Measurements from ENCODE around the gene IKBKE.
"Not testable (repeated sequence)": the region's sequence is repeated elsewhere in the genome, so short reads cannot be mapped to it uniquely, and the experiment has no call there.

IKBKE gene

GRCh38 chr1:206476058-206476457 is 5.8 kb downstream of the IKBKE start:
- no peak for DNase-seq

DNA sequence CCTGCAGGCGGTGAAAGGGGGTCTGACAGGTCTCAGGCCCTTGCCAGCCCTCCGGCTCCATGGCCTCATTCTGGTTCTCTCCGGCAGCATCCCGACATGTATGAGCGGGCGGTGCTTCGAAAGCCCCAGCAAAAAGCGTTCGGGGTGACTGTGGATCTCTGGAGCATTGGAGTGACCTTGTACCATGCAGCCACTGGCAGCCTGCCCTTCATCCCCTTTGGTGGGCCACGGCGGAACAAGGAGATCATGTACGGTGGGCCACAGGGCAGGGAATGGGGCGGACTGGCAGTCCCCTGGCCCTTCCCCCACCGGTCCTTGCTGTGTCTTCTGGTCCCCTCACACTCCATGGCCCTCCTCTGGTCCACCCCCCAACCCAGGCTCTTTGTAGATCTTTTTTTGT is 6.3 kb downstream of the IKBKE start:
- DNase-seq: no peak

DNA sequence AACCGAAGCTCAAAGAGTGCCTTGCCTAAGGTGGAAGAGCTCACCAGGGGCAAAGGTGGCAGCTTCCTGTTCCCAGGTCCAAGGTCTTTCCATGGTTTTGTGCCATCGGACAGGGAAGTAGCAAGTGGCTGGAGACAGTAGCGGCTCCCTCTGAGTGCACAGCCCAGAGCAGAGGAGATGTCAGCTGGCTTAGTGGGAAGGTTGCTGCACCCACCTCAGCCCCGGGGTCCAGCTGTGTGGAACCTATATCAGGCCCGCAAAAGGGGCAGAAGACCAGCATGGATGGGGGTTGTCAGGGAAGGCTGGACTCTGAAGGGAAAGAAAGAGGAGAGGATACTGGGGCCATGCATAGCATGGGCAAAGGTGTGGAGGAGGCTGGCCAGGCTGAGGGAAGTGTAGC is 6.8 kb downstream of the IKBKE start:
- no peak for DNase-seq

DNA sequence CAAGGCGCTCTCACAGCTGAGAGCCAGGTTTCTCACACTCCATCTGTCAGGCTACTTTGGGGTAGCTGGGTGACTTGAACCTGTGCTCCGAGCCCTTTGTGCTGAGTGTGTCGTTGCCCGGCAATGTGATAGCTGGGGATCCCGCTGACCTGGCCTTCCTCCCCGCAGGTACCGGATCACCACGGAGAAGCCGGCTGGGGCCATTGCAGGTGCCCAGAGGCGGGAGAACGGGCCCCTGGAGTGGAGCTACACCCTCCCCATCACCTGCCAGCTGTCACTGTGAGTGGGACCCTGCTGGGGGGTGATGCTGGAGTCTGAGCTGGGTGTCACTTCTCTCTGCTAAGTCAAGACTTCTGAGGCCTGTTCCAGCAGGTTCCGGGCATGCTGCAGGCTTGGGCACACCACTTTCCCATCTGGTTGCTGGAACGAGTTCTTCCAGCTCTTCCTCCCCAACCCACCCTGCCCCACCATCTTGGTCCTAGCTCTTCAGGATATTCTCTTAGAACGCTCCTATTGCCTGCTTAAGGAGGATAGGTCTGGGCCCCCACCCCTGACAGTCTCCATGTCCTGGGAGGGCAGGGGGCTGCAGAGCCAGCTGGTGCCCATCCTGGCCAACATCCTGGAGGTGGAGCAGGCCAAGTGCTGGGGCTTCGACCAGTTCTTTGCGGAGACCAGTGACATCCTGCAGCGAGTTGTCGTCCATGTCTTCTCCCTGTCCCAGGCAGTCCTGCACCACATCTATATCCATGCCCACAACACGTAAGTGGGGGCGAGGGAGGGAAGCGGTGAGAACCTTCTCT is 7.5 kb downstream of the IKBKE start:
- no peak for DNase-seq

DNA sequence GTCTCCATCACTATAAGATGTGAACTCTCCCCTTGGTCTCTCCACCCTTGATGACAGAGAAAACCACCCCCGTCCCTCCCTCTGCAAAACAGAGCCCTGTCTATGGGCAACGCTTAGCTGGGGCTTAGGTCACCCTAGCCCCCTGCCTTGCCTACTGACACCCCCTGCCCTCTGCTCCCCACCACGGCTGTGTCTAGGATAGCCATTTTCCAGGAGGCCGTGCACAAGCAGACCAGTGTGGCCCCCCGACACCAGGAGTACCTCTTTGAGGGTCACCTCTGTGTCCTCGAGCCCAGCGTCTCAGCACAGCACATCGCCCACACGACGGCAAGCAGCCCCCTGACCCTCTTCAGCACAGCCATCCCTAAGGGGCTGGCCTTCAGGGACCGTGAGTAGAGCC is 8.5 kb downstream of the IKBKE start:
- no peak for DNase-seq

- DNase-seq: peak; percentile 56
Measured at GRCh38 chr1:206479183-206480125, 9.2 kb downstream of the IKBKE start.

DNA sequence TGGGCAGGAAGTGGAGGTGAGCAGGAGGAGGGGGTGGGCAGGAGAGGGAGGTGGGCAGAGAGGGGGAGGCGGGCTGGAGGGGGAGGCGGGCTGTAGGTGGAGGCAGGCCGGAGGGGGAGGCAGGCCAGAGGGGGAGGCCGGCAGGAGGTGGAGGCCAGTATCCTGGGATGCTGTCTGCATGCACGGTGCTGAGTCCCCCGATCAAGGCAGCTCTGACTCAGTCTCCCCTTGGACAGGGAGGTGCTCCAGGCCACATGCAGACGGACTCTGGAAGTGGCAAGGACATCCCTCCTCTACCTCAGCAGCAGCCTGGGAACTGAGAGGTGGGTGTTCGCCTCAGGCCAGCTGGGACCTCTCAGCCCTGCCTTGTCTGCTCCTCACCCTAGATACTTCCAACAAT is 9.9 kb downstream of the IKBKE start:
- no peak for DNase-seq

DNA sequence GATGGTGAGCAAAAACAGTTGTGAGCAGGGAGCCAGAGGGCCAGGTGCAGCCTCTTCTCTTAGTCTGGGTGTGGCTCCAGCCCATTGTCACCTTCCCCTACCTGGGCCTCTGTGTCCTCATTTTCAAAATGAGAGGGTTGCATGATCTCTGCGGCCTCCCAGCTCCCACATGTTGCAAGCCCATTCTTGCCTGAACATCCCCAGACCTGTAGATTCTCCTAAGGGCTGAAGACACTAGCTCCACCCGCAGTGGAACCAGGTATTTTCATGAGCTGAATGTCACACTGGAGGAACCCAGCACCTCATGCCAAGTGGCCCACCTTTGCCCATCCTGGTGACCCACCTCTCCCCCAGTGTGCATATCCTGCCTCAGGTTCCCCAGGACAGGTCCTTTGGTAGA is 12.3 kb downstream of the IKBKE start:
- DNase-seq: no peak

DNA sequence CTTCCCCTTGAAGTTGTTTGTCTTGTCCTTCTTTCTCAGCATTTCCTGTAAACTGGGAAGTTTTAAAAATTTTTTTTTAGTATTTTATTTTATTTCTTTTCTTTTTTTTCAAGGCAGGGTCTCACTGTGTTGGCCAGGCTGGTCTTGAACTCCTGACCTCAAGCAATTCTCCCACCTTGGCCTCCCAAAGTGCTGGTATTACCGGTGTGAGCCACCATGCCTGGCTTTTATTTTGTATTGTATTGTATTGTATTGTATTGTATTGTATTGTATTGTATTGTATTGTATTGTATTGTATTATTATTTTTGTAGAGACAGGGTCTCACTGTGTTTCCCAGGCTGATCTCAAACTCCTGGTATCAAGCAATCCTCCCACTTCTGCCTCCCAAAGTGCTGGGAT is 13.6 kb downstream of the IKBKE start:
- not testable (repeated sequence) for DNase-seq

- no peak for DNase-seq
Measured at GRCh38 chr1:206484901-206485300, 14.6 kb downstream of the IKBKE start.

GRCh38 chr1:206486995-206487788 is 16.9 kb downstream of the IKBKE start:
- DNase-seq: no peak

GRCh38 chr1:206487970-206488369 is 17.7 kb downstream of the IKBKE start:
- no peak for DNase-seq

GRCh38 chr1:206488466-206488865 is 18.2 kb downstream of the IKBKE start:
- DNase-seq: no peak

DNA sequence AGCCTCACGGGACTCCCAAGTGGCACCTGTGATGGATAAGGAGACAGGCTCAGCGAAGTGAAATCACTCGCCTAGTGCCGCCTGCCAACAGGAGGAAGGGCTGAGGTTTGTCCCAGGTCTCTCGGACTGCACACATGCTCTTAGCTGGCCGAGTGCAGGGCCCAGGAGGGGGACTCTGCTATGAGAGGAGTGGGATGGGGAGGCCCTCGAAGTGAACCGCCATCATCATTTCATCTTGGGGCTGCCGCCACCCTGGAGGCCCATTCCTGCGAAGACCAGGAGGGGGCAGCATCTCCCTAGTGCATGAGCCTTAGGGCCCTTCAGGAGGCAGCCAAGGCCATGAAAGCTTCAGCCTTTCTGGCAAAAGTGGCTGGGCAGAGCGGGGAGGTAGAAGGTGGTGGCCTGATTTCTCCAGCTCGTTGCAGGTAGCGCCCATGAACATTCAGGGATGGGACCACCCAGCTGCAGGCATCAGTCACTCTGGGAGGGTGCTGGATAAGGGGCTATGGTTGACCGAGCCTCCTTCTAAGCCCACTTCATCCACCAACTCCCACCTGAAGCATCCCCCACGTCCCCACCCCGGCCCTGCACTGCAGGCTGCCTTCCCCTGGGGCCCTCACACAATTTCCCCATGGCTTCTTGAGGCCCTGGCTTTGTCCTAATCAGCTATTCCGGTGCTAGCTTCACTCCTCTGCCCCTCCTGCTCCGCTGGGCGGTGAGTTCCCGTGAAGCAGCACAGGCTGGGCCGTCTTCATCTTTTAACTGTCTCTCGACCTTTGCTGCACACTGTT is 19.9 kb downstream of the IKBKE start:
- peak; percentile 65 for DNase-seq

GRCh38 chr1:206490771-206491405 is 20.6 kb downstream of the IKBKE start:
- no peak for DNase-seq

- no peak for DNase-seq
Measured at GRCh38 chr1:206491616-206492015, 21.3 kb downstream of the IKBKE start.

DNA sequence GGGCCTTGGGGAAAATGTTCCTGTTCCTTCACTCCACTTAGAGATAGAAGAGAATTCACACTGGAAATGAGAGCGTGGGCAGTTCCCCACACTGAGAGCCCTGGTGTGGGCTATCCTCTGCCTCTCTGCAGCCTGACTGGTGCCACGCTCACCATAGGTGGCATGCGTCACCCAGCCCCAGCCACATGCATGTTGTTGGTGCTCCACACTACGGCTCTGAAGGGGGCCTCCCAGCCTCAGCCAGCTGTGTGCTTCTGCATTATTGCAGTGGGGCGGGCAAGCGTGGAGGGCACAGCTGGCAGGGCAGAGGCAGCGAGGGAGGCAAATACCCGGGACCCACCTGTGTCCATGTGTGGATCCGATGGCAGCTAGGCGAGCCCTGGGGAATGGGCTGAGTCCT is 22.3 kb downstream of the IKBKE start:
- DNase-seq: no peak

DNA sequence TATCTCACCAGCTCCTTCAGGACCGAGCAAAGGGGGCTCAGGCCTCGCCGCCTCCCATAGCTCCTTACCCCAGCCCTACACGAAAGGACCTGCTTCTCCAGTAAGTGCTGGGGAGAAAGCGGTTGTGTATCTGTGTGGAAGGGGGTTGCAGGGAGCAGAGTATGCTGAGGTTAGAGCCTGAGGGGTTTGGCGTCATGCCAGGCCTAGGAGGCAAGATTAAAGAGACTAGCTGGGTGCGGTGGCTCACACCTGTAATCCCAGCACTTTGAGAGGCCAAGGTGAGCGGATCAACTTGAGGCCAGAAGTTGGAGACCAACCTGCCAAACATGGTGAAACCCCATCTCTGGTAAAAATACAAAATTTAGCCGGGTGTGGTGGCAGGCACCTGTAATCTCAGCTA is 23.0 kb downstream of the IKBKE start:
- no peak for DNase-seq

DNA sequence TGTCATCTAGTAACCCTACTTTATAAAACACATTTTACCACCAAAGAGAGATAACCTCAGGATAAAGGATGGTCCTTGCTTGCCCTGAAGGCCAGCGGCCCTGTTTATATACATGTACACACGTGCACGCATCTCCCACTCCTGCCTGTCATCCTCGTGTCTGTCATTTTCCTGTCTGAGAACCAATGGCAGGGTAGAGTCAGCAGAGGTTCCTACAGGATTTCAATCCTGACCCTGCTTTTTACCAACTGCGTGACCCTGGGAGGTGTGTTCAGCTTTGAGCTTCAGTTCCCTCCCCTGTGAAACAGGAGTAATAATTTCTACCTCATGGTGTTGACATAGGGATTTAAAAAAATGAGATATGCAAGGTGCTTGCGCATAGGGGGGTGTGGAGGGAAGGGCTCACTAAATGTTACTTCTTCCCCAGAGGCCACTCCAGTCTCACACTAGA is 24.8 kb downstream of the IKBKE start:
- no peak for DNase-seq

GRCh38 chr1:206495493-206496046 is 25.3 kb downstream of the IKBKE start:
- no peak for DNase-seq
